Gastrocnemius medialis (tissue), 4 donors: Measurements from ENCODE around the gene TANC1.

ENCODE experiments used
- CTCF ChIP-seq, 5 experiments: fragments of 450-650 bp in 3 of 5; fragments of 200-600 bp in 2 of 5; sonication (generic) in 2 of 5; IDR thresholded peaks in 4 of 5; conservative IDR thresholded peaks in 1 of 5; 1 replicate in 4 of 5; 2 replicates in 1 of 5; pipeline ENCODE4 v1.5.1; 2016 to 2019; ENCODE audit warnings: antibody characterized with exemption in 5 of 5, mild to moderate bottlenecking in 3 of 5, moderate library complexity in 3 of 5
- POLR2A ChIP-seq, 2 donors: fragments of 450-650 bp; IDR thresholded peaks; one replicate each; pipeline ENCODE4 v1.6.1; 2017; ENCODE audit warnings: antibody characterized with exemption in 2 of 2, mild to moderate bottlenecking in 2 of 2, moderate library complexity in 2 of 2

- no peak for TF ChIP-seq CTCF (IDR thresholded peaks at IDR 0.05 in 4 of 5, conservative IDR thresholded peaks at IDR 0.05 in 1 of 5)
- TF ChIP-seq POLR2A (IDR thresholded peaks at IDR 0.05) = no peak
Observed at GRCh38 chr2:159192371-159192918, 224.0 kb downstream of the TANC1 start.
